Stomach (tissue), 9 donors: ENCODE results near the gene SYNDIG1. TPM values are rescaled to one million over a fixed set of nuclear protein-coding genes. Genes with fewer than 3 reads are reported as not detected.

Source experiments
- DNase-seq, 2 donors: peaks; one replicate each; pipeline versions ENCODE4 v3.0.0 to v3.0.0-alpha.2; 2013 to 2019
- H3K27ac ChIP-seq, 5 donors: fragments of 200-600 bp in 4 of 5; sonication (generic) in 4 of 5; one replicate each; pipeline ENCODE4 v1.5.1; 2013 to 2019; ENCODE audit warnings: mild to moderate bottlenecking in 1 of 5, moderate library complexity in 1 of 5
- H3K27me3 ChIP-seq, 3 donors: fragments of 200-600 bp; sonication (generic); one replicate each; pipeline ENCODE4 v1.5.1; 2017 to 2019; ENCODE audit warnings: mixed run types in 1 of 3
- H3K36me3 ChIP-seq, 4 donors: fragments of 200-600 bp; sonication (generic); 1 replicate in 3 of 4; 2 replicates in 1 of 4; pipeline ENCODE4 v1.5.1; 2016 to 2019
- H3K4me1 ChIP-seq, 4 donors: fragments of 200-600 bp; sonication (generic); one replicate each; pipeline ENCODE4 v1.5.1; 2016 to 2019
- H3K4me3 ChIP-seq, 4 donors: fragments of 200-600 bp; sonication (generic) in 3 of 4; one replicate each; pipeline ENCODE4 v1.5.1; 2016 to 2019; ENCODE audit warnings: mild to moderate bottlenecking in 1 of 4
- H3K9me3 ChIP-seq, 4 donors: fragments of 200-600 bp; sonication (generic); one replicate each; pipeline ENCODE4 v1.5.1; 2016 to 2019
- CTCF ChIP-seq, 7 experiments: fragments of 450-650 bp in 4 of 7; fragments of 200-600 bp in 3 of 7; sonication (generic) in 3 of 7; IDR thresholded peaks; one replicate each; pipeline ENCODE4 v1.5.1; 2016 to 2019; ENCODE audit warnings: antibody characterized with exemption in 7 of 7, control low read depth in 2 of 7, mild to moderate bottlenecking in 1 of 7
- EP300 ChIP-seq: sonication (generic); formaldehyde crosslinking; IDR thresholded peaks from one replicate; pipeline ENCODE4 v1.6.1; 2017; ENCODE audit warnings: antibody characterized with exemption
- POLR2A ChIP-seq, 4 donors: fragments of 450-650 bp; IDR thresholded peaks; one replicate each; pipeline ENCODE4 v1.6.1; 2016; ENCODE audit warnings: antibody characterized with exemption in 4 of 4, control low read depth in 2 of 4, mild to moderate bottlenecking in 1 of 4, moderate library complexity in 1 of 4
- POLR2AphosphoS5 ChIP-seq, 3 donors: sonication (generic); formaldehyde crosslinking; IDR thresholded peaks; one replicate each; pipeline ENCODE4 v1.6.1; 2016; ENCODE audit warnings: antibody characterized with exemption in 3 of 3
- WGBS, 5 donors: extraction: QIAGEN DNeasy Blood & Tissue Kit in 3 of 5; methylation state at CpG; one replicate each; pipeline versions ENCODE4 v1.1.5 to v1.1.7; 2013 to 2018; 5-methylcytosine and 5-hydroxymethylcytosine counted together
- intact Hi-C: fragments of 100-400 bp; cut with DNase I; formaldehyde crosslinking; loops from one replicate; pipeline ENCODE4 v1.15.1; 2023; ENCODE audit warnings: low total_unique reads
- polyA plus RNA-seq, 3 donors: library from polyadenylated mRNA; stranded (reverse); fragments of 200-250 nt; gene quantifications; one replicate each; pipeline ENCODE4 v1.2.3, GENCODE V29; 2013
- total RNA-seq, 5 donors: library from RNA; depleted of rRNA; stranded (reverse); fragments of >200 nt; gene quantifications; one replicate each; pipeline versions ENCODE4 v1.1.0 to v1.2.3, GENCODE V29; 2014 to 2016
- donor health status: healthy with polysubstance abuse.
- donor health status: Bipolar disorder and iron deficiency.
- donor health status: healthy.

Gene SYNDIG1
- total and polyA plus RNA-seq, 8 donors, result 0.29 to 2.0 (median 0.89) TPM; not detected in 4

DNA sequence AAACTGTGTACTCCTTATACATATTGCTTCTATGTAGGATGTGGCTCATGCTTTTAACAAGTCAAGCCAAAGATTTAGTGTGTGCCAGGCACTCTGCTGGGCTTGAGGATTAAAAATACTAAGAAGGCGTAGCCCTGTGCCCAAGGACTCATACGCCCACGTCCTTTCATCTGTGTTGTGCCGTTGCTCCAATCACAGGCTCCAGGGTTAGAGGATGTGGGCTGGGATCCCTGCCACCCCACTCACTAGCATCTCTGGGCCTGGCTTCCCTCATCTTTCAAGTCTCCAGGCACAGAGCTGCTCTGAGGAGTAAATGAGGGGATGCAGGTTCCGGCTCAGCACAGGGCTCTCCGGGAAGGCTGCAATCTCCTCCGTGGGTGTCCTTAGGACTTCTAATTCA lies 214.2 kb downstream of the SYNDIG1 start:
- Histone ChIP-seq H3K4me3 (no peak overlapping the region), H3K9me3 (peaks cover 0 to 6% (median 5%) of the 10 kb centered on the region in 4 donors), H3K36me3 (no peaks in the 10 kb centered on the region), H3K27me3 (no peaks in the 10 kb centered on the region), H3K4me1 (no peaks in the 10 kb centered on the region), H3K27ac (no peak overlapping the region)
- intact Hi-C loops, result no loop called here
- 45 to 77% (median 77%) methylated on average over 4 to 7 of the region's 7 CpGs for WGBS, 5 donors
- TF ChIP-seq POLR2AphosphoS5 (IDR thresholded peaks at IDR 0.05) (no peak), POLR2A (IDR thresholded peaks at IDR 0.05) (no peak), EP300 (no peak), CTCF (IDR thresholded peaks at IDR 0.05) (no peak)
- DNase-seq, result no peak

DNA sequence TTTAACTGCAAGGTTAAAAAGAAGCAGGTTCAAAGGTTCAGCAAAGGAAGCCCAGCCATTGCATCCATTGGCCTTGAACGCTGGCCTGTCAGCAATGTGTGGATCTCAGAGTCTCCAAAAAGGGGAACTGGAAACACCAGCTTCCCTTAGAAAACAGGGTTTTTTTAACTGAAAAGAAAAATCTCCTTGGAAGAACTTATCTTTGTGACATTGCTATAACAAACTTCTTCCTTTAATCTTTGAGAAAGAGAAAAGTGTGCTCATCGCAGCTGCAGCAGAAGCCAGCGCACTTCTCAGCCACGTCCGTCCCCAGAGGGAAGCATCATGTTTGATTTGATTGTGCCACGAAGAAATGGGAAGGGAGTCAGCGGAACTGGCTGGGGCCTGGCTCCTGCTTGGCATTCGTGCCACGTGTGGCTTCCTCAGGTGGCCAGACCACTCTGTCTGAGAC lies 215.0 kb downstream of the SYNDIG1 start:
- Histone ChIP-seq H3K4me3 (no peak overlapping the region), H3K4me1 (no peaks in the 10 kb centered on the region), H3K9me3 (peaks cover 0 to 6% (median 5%) of the 10 kb centered on the region in 4 donors), H3K27ac (no peak overlapping the region), H3K36me3 (no peaks in the 10 kb centered on the region), H3K27me3 (no peaks in the 10 kb centered on the region)
- DNase-seq, result no peak
- TF ChIP-seq CTCF (IDR thresholded peaks at IDR 0.05), result no peak
- no peak for TF ChIP-seq POLR2A (IDR thresholded peaks at IDR 0.05)
- TF ChIP-seq POLR2AphosphoS5 (IDR thresholded peaks at IDR 0.05), result no peak
- TF ChIP-seq EP300, result no peak
- 66 to 81% (median 75%) methylated on average over 9 of the region's 9 CpGs for WGBS, 5 donors
- intact Hi-C loops, result no loop called here

DNA sequence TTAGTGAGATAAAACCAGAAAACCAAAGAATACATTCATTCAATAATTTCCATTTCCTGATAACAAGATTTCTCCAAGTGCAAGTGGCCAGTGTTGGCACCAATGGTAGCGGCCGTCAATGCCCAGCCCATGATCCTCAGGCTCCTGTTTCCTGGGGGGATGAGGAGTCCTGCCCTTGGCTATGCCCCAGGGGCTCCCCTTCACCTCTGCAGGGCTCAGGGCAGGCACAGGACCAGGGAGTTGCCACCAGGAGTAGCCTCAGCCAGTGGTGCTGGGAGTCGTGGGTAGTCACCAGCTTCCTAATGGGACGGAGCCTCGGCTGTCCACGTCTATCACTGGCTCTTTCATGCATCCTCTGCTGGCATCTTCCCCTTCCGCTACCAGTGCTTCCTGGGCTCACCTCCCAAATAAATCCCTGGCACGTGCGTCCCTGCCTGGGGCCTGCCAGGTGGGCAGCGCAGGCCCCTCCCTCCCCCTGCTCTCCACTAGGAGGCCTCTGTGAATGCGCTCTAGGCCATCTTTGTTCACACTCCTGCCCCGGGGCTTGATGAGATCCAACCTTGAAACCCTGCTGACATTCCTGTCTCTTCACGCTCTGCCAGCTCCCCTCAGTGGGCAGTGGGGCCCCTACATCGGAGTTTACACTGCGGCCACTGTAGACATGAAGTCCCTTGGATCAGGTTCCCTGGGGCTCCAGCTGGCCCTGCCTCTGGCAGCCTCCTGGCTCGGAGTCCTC lies 215.7 kb downstream of the SYNDIG1 start:
- TF ChIP-seq POLR2AphosphoS5 (IDR thresholded peaks at IDR 0.05), result no peak
- TF ChIP-seq EP300, result no peak
- no peak for TF ChIP-seq POLR2A (IDR thresholded peaks at IDR 0.05)
- no peak for TF ChIP-seq CTCF (IDR thresholded peaks at IDR 0.05)
- Histone ChIP-seq H3K36me3 (no peaks in the 10 kb centered on the region), H3K9me3 (peaks cover 0 to 6% (median 5%) of the 10 kb centered on the region in 4 donors), H3K27me3 (no peaks in the 10 kb centered on the region), H3K4me1 (no peaks in the 10 kb centered on the region), H3K27ac (no peak overlapping the region), H3K4me3 (no peak overlapping the region)
- intact Hi-C loops, result no loop called here
- no peak for DNase-seq
- WGBS, 5 donors, result 83 to 87% (median 84%) methylated on average over 16 of the region's 16 CpGs

DNA sequence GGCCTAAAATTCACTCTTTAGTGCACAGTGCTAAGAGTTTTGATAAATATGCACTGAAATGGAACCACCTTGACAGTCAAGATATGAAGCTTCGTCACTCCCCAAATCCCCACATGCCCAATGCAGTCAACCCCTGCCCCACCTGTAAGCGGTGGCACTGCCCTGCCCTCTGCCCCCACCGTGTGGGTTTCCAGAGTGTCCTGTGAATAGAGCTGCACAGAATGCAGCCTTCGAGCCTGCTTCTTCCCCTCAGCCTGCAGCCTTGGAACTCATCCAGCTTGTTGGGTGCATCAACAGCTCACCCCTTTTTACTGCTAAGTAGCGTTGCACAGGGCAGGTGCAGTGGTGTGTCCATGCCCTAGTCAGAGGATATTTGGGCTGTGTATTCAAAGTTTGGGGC lies 216.3 kb downstream of the SYNDIG1 start:
- intact Hi-C loops, result no loop called here
- no peak overlapping the region for H3K27ac ChIP-seq
- TF ChIP-seq POLR2AphosphoS5 (IDR thresholded peaks at IDR 0.05) (no peak), EP300 (no peak), CTCF (IDR thresholded peaks at IDR 0.05) (no peak), POLR2A (IDR thresholded peaks at IDR 0.05) (no peak)
- H3K4me1 ChIP-seq, result no peaks in the 10 kb centered on the region
- H3K9me3 ChIP-seq, result peaks cover 0 to 6% (median 5%) of the 10 kb centered on the region in 4 donors
- WGBS, 5 donors, result 72 to 87% (median 77%) methylated on average over 5 of the region's 5 CpGs
- H3K36me3 ChIP-seq, result no peaks in the 10 kb centered on the region
- no peak for DNase-seq
- H3K27me3 ChIP-seq, result no peaks in the 10 kb centered on the region
- no peak overlapping the region for H3K4me3 ChIP-seq
